Measurements from ENCODE around the gene HDDC3. TPM values are rescaled to one million over a fixed set of nuclear protein-coding genes. Genes with fewer than 3 reads are reported as not detected.

HDDC3 gene
- total and polyA plus RNA-seq, 9 donors, result 10.0 to 13.5 (median 11.6) TPM

DNA sequence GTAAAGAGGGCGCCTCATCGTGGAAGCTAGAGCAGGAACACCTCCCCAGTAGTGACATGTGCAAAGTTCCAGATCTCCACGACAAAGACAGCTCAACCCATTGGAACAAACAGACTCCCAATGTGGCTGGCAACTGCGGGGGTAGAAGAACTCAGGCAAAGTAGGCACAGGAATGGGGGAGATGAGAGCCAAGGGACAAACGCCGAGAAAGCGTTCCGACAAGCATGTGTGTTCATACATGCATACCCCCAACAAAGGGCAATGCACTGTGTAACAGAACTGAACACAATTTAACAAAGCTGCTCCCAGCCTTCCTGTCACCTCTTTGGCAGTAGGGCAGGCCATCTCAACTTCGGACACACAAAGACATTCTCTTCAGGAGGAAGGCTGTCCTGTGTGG, 33.9 kb upstream of the HDDC3 start:
- DNase-seq, result no peak
- H3K9me3 ChIP-seq (replicated peaks; ENCODE audit: control insufficient read depth, low read depth, low read length), result no peaks in the 10 kb centered on the region
- H3K27me3 ChIP-seq (ENCODE audit: control insufficient read depth, insufficient read depth, low read length), result no peaks in the 10 kb centered on the region
- 95% methylated on average over 4 of the region's 9 CpGs for WGBS (ENCODE audit: insufficient coverage)
- H3K4me3 ChIP-seq (ENCODE audit: low read length), result no peak overlapping the region
- peaks cover 2% of the 10 kb centered on the region for H3K4me1 ChIP-seq (ENCODE audit: control insufficient read depth, insufficient read depth, low read length)
- peaks cover 72% of the 10 kb centered on the region for H3K36me3 ChIP-seq (ENCODE audit: control insufficient read depth, insufficient read depth, low read length)
- no peak overlapping the region for H3K27ac ChIP-seq (ENCODE audit: low read length)

DNA sequence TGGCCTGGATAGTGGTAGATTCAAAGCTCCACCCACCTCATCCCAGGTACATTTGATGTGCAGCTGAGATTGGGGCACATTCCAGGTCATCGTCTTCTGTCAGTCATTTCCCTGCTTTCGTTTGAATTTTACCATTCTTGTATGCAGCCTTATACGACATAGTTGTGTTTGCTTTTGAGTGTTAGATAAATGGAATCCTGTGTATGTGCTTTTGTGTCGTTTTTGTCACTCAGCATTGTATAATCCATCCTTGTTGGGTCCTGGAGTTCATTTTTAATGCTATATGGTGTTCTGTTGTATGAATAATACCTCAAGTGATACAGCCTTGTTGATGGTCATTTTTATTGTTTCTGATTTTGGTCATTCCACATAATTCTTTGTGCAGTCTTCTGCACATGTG, 29.7 kb upstream of the HDDC3 start:
- Histone ChIP-seq H3K4me1 (ENCODE audit: control insufficient read depth, insufficient read depth, low read length) (peaks cover 42% of the 10 kb centered on the region), H3K36me3 (ENCODE audit: control insufficient read depth, insufficient read depth, low read length) (peaks cover 49% of the 10 kb centered on the region), H3K27me3 (ENCODE audit: control insufficient read depth, insufficient read depth, low read length) (no peaks in the 10 kb centered on the region), H3K4me3 (ENCODE audit: low read length) (no peak overlapping the region), H3K27ac (ENCODE audit: low read length) (no peak overlapping the region), H3K9me3 (replicated peaks; ENCODE audit: control insufficient read depth, low read depth, low read length) (no peaks in the 10 kb centered on the region)
- no CpG with 5 or more reads among the region's 4 CpGs for WGBS (ENCODE audit: insufficient coverage)
- DNase-seq, result no peak

DNA sequence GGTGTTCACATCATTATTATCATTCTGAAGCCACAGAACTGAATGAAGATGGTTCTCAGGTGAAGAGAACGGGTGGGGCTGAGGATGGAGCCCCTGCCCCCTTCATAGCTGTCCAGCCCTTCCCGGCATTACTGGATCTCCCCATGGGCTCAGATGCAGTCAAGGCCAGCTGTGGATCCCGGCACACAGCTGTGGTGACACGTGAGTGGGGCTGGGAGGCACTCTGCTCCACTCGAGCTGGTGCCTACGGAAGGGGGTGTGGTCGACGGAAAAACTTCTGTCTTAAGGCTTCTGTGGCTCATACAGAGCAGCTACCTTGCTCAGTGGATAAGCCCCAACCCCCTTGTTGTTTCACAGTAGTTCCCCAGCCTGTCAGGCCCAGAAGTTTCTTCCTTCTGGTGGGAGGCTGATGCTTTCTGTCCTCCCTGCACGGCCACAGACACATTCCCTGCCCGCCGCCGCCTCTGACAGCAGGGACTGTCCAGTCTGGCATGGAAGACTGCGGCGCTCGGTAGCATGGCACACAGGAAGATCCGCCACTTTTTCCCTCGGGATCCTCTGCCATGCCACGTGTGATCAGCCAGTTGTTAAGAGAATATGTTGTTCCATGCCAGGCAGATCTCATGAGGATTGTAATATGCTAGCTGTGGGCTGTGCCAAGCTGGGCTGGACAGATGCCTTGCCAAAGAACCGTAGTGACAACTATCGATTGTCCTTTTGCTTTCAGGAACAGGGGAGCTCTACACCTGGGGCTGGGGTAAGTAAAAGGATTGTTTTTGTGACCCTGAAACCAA, 28.1 kb upstream of the HDDC3 start:
- Histone ChIP-seq H3K36me3 (ENCODE audit: control insufficient read depth, insufficient read depth, low read length) (peaks cover 38% of the 10 kb centered on the region), H3K4me3 (ENCODE audit: low read length) (no peak overlapping the region), H3K9me3 (replicated peaks; ENCODE audit: control insufficient read depth, low read depth, low read length) (no peaks in the 10 kb centered on the region), H3K27me3 (ENCODE audit: control insufficient read depth, insufficient read depth, low read length) (no peaks in the 10 kb centered on the region), H3K4me1 (ENCODE audit: control insufficient read depth, insufficient read depth, low read length) (peaks cover 51% of the 10 kb centered on the region), H3K27ac (ENCODE audit: low read length) (peak overlapping the region; percentile 82)
- DNase-seq, result peak; percentile 41
- WGBS (ENCODE audit: insufficient coverage), result 71% methylated on average over 16 of the region's 20 CpGs

DNA sequence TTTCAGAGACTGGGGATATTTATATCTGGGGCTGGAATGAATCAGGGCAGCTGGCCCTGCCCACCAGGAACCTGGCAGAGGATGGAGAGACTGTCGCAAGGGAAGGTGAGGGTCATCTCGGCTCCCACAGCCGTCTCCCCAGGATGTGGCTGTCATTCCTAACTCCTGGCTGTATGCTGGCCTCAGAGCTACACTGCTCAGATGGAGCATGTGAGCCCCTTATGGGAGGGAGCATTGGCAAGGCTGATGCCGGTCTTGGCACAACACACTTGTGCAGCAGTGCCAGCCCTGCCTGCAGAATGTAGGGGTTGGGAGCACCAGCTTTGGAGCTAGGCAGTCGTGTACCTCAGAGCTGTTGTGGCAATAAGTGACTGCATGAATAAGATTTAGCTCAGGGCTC, 27.5 kb upstream of the HDDC3 start:
- H3K4me1 ChIP-seq (ENCODE audit: control insufficient read depth, insufficient read depth, low read length), result peaks cover 55% of the 10 kb centered on the region
- no peak overlapping the region for H3K4me3 ChIP-seq (ENCODE audit: low read length)
- peak; percentile 86 for DNase-seq
- H3K27me3 ChIP-seq (ENCODE audit: control insufficient read depth, insufficient read depth, low read length), result no peaks in the 10 kb centered on the region
- peak overlapping the region; percentile 82 for H3K27ac ChIP-seq (ENCODE audit: low read length)
- 59% methylated on average over 4 of the region's 5 CpGs for whole genome bisulfite sequencing (ENCODE audit: insufficient coverage)
- peaks cover 35% of the 10 kb centered on the region for H3K36me3 ChIP-seq (ENCODE audit: control insufficient read depth, insufficient read depth, low read length)
- no peaks in the 10 kb centered on the region for H3K9me3 ChIP-seq (replicated peaks; ENCODE audit: control insufficient read depth, low read depth, low read length)

DNA sequence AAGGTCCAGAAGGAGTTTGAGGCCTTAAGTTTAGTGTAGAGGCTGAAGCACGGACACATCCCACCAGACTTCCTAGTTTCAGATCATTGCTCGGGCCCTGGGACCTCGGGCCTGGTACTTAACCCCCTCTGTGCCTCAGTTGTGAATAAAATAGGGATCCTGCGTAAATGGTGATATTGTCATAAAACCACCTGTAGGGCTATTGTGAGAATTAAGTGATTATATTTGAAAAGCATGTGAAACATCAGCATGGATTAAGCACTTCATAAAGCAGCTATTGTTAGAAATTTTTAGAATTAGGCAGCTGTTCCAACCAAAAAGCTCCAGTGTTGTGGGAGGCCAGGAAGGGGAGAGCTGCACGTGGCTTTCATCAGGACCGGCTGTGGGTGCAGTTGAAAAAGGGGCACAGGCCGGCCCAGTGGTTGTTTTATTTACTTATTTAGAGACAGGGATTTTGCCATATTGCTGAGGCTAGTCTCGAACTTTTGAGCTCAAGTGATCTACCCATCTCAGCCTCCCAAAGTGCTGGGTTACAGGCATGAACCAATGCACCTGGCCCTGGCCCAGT, 26.8 kb upstream of the HDDC3 start:
- Histone ChIP-seq H3K9me3 (replicated peaks; ENCODE audit: control insufficient read depth, low read depth, low read length) (no peaks in the 10 kb centered on the region), H3K27ac (ENCODE audit: low read length) (peak overlapping the region; percentile 82), H3K4me3 (ENCODE audit: low read length) (no peak overlapping the region), H3K36me3 (ENCODE audit: control insufficient read depth, insufficient read depth, low read length) (peaks cover 35% of the 10 kb centered on the region), H3K4me1 (ENCODE audit: control insufficient read depth, insufficient read depth, low read length) (peaks cover 59% of the 10 kb centered on the region), H3K27me3 (ENCODE audit: control insufficient read depth, insufficient read depth, low read length) (no peaks in the 10 kb centered on the region)
- no peak for DNase-seq
- WGBS (ENCODE audit: insufficient coverage), result 51% methylated on average over 3 of the region's 8 CpGs

DNA sequence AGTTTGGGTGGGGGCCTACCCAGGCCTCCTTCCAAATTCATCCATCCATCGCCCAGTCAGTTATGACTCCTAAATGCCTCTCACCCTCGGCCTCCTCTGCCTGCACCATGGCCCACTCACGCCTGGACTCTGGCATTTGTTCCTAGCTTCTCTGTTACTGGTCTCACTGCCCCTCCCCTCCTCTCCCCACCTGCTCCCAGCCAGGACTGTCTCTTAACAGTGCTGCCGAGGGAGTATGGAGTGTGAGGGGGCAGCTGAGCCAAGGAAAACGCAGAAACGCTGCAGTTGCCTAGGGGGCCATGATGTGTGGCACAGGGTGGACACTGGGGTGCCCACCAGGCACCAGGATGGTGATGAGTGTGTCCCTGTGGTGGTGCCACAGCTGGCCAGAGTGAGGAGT, 25.4 kb upstream of the HDDC3 start:
- H3K9me3 ChIP-seq (replicated peaks; ENCODE audit: control insufficient read depth, low read depth, low read length), result no peaks in the 10 kb centered on the region
- H3K27ac ChIP-seq (ENCODE audit: low read length), result peak overlapping the region; percentile 49
- peaks cover 59% of the 10 kb centered on the region for H3K4me1 ChIP-seq (ENCODE audit: control insufficient read depth, insufficient read depth, low read length)
- H3K27me3 ChIP-seq (ENCODE audit: control insufficient read depth, insufficient read depth, low read length), result no peaks in the 10 kb centered on the region
- H3K4me3 ChIP-seq (ENCODE audit: low read length), result no peak overlapping the region
- no peak for DNase-seq
- 61% methylated on average over 3 of the region's 6 CpGs for whole genome bisulfite sequencing (ENCODE audit: insufficient coverage)
- peaks cover 39% of the 10 kb centered on the region for H3K36me3 ChIP-seq (ENCODE audit: control insufficient read depth, insufficient read depth, low read length)

DNA sequence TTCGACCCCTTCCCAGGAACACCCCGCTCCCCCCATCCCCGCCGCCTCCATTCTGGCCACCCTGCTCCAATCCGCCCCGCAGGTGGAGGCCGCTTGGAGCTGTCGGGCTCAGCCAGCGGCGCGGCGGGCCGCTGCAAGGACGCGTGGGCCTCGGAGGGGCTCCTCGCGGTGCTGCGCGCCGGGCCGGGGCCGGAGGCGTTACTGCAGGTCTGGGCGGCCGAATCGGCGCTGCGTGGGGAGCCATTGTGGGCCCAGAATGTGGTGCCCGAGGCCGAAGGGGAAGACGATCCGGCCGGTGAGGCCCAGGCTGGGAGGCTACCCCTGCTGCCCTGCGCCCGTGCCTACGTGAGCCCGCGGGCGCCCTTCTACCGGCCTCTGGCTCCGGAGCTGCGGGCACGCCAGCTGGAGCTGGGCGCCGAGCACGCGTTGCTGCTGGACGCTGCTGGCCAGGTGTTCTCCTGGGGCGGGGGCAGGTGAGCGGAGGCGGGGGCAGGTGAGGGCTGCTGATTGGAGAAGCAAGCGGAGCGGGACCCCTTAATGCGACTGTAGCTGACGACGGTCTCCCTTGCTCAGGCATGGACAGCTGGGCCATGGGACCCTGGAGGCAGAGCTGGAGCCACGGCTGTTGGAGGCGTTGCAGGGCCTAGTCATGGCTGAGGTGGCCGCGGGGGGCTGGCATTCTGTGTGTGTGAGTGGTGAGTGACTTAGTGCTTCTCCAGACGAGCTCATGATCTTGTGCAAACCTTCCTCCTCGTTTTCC, 24.9 kb upstream of the HDDC3 start:
- 12% methylated on average over 55 of the region's 63 CpGs for WGBS (ENCODE audit: insufficient coverage)
- Histone ChIP-seq H3K36me3 (ENCODE audit: control insufficient read depth, insufficient read depth, low read length) (peaks cover 40% of the 10 kb centered on the region), H3K4me3 (ENCODE audit: low read length) (peak overlapping the region; percentile 73), H3K27me3 (ENCODE audit: control insufficient read depth, insufficient read depth, low read length) (no peaks in the 10 kb centered on the region), H3K27ac (ENCODE audit: low read length) (peak overlapping the region; percentile 62), H3K4me1 (ENCODE audit: control insufficient read depth, insufficient read depth, low read length) (peaks cover 59% of the 10 kb centered on the region), H3K9me3 (replicated peaks; ENCODE audit: control insufficient read depth, low read depth, low read length) (no peaks in the 10 kb centered on the region)
- DNase-seq, result peak; percentile 56

DNA sequence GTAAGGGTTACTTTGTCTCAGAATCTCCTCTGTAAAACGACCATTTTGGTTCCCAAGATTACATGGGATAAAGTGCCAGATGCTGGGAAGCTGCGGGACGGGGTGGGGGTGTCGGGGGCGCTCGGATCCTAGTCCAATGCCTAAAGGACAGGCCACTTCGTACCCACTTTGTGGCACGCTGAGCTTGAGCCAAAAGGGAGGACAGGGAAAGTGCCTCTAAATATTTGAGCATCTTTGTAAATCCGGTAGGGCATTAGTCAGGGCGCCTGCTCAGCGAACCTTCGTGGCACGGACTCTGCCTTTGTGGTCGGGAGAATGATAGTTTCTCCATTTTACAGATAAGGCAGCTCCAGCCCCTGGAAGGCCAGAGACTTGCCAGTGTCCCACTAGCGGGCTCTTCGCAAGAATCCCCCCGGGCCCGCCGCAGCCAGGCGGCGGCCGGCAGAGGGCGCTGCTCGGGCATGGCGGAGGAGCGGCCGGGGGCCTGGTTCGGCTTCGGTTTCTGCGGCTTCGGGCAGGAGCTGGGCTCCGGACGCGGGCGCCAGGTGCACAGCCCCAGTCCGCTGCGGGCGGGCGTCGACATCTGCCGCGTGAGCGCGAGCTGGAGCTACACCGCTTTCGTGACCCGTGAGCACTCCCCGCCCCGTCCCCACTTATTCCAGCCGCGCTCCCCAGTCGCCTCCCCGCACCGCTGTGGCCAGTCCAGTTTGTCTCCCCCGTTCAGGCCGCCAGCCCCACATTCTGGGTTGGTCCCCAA, 24.1 kb upstream of the HDDC3 start:
- Histone ChIP-seq H3K4me1 (ENCODE audit: control insufficient read depth, insufficient read depth, low read length) (peaks cover 59% of the 10 kb centered on the region), H3K9me3 (replicated peaks; ENCODE audit: control insufficient read depth, low read depth, low read length) (no peaks in the 10 kb centered on the region), H3K4me3 (ENCODE audit: low read length) (peak overlapping the region; percentile 73), H3K36me3 (ENCODE audit: control insufficient read depth, insufficient read depth, low read length) (peaks cover 38% of the 10 kb centered on the region), H3K27me3 (ENCODE audit: control insufficient read depth, insufficient read depth, low read length) (no peaks in the 10 kb centered on the region), H3K27ac (ENCODE audit: low read length) (peak overlapping the region; percentile 62)
- DNase-seq, result peak; percentile 86
- 5% methylated on average over 50 of the region's 56 CpGs for WGBS (ENCODE audit: insufficient coverage)

DNA sequence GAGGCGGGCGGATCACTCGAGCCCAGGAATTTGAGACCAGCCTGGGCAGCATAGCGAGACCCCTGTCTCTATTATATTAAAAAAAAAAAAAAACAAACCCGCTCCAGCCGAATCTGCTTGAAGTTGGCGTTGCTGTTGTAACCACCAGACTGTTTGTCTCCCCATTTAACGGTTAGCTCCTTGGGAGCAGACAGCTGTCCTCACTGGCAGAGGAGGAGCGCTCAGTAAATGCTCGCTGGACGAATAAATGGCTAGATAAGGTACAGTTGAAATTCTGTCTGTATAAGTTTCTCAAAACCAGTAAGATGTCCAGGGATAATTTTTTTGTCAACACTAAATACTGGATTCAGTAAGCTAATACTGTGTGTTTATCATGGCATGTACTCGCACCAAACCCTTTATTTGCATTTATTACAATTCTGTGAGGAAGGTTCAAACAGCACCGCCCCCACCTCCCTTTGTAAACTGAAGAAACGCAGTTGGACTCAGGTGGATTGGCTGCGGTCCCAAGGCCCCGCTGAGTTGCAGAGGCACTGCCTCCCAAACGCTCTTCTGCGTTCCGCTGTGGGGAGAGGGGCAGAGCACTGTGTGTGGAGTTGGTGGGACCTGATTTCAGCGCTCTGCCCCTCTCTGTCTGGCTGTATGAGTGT, 23.4 kb upstream of the HDDC3 start:
- DNase-seq, result no peak
- no peak overlapping the region for H3K27ac ChIP-seq (ENCODE audit: low read length)
- WGBS (ENCODE audit: insufficient coverage), result 79% methylated on average over 11 of the region's 20 CpGs
- peaks cover 38% of the 10 kb centered on the region for H3K36me3 ChIP-seq (ENCODE audit: control insufficient read depth, insufficient read depth, low read length)
- H3K4me1 ChIP-seq (ENCODE audit: control insufficient read depth, insufficient read depth, low read length), result peaks cover 52% of the 10 kb centered on the region
- H3K9me3 ChIP-seq (replicated peaks; ENCODE audit: control insufficient read depth, low read depth, low read length), result no peaks in the 10 kb centered on the region
- H3K27me3 ChIP-seq (ENCODE audit: control insufficient read depth, insufficient read depth, low read length), result no peaks in the 10 kb centered on the region
- peak overlapping the region; percentile 95 for H3K4me3 ChIP-seq (ENCODE audit: low read length)

Measured in muscle of leg (tissue), 11 donors.